PC-9 (cell line): Measurements from ENCODE around the gene POLRMT.
"Not testable (repeated sequence)": the region's sequence is repeated elsewhere in the genome, so short reads cannot be mapped to it uniquely, and the experiment has no call there.

Source experiments
- CTCF ChIP-seq: fragments of 200-600 bp; sonication (generic); conservative IDR thresholded peaks from 2 replicates; pipeline ENCODE4 v1.6.1; 2017; ENCODE audit warnings: mixed run types, antibody characterized with exemption, mild to moderate bottlenecking, moderate library complexity
- EZH2 ChIP-seq: fragments of 200-600 bp; sonication (generic); IDR thresholded peaks from 2 replicates; pipeline ENCODE4 v1.8.0; 2017; ENCODE audit warnings: antibody characterized with exemption, low read depth

GRCh38 chr19:603779-604178, 29.6 kb downstream of the POLRMT start:
- TF ChIP-seq EZH2, CTCF: not testable (repeated sequence)
